ENCODE measurements around the gene USP32. TPM values are rescaled to one million over a fixed set of nuclear protein-coding genes. Genes with fewer than 3 reads are reported as not detected.
"Not testable (repeated sequence)": the region's sequence is repeated elsewhere in the genome, so short reads cannot be mapped to it uniquely, and the experiment has no call there.

Gene USP32
- total and polyA plus RNA-seq, 5 donors, result 13.3 to 43.2 (median 32.8) TPM

DNA sequence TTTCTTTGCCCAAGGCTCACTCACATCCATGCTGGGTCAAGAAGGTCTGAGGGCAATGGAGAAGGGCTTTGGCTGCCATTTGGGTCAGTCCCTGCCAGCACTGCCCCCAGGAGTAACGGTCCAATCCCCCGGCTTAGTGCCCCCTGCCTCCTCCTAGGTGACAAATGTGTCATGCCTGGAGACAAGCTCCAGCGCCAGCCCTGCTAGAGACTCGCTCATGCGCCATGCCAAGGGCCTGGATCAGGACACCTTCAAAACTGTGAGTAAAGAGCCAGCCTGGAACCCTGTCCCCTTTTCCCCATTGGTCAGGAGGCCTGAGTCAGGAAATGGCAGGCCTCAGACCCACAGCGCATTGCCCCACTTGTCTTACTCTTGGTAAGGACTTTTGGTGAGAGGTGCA, 33.7 kb upstream of the USP32 start:
- ATAC-seq (no peak), DNase-seq (no peak)
- Histone ChIP-seq H3K4me3 (ENCODE audit: low read length) (no peak overlapping the region), H3K9me3 (ENCODE audit: control insufficient read depth, low read length) (no peaks in the 10 kb centered on the region), H3K27me3 (ENCODE audit: control insufficient read depth, insufficient read depth) (no peaks in the 10 kb centered on the region), H3K4me1 (ENCODE audit: control insufficient read depth, insufficient read depth, low read length) (no peaks in the 10 kb centered on the region), H3K27ac (ENCODE audit: low read length) (no peak overlapping the region)
- intact Hi-C loops (cut with DNase I), result no loop called here
- 87% methylated on average over 6 of the region's 6 CpGs for WGBS

DNA sequence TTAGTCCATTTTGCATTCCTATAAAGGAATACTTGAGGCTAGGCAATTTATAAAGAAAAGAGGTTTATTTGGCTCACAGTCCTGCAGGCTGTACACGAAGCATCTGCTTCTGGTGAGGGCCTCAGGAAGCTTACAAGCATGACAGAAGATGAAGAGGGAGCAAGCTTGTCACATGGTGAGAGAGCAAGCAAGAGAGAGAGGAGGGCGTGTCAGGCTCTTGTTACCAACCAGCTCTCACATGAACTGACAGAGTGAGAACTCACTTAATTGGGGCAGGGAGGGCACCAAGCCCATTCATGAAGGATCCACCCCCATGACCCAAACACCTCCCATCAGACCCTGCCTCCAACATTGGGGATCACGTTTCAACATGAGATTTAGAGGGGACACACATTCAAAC, 31.9 kb upstream of the USP32 start:
- no peak for DNase-seq
- no peak for ATAC-seq
- intact Hi-C loops (cut with DNase I), result no loop called here
- WGBS, result 78% methylated on average over 3 of the region's 3 CpGs
- H3K9me3 ChIP-seq (ENCODE audit: control insufficient read depth, low read length), result no peaks in the 10 kb centered on the region
- no peaks in the 10 kb centered on the region for H3K4me1 ChIP-seq (ENCODE audit: control insufficient read depth, insufficient read depth, low read length)
- no peaks in the 10 kb centered on the region for H3K27me3 ChIP-seq (ENCODE audit: control insufficient read depth, insufficient read depth)
- no peak overlapping the region for H3K27ac ChIP-seq (ENCODE audit: low read length)
- H3K4me3 ChIP-seq (ENCODE audit: low read length), result no peak overlapping the region

DNA sequence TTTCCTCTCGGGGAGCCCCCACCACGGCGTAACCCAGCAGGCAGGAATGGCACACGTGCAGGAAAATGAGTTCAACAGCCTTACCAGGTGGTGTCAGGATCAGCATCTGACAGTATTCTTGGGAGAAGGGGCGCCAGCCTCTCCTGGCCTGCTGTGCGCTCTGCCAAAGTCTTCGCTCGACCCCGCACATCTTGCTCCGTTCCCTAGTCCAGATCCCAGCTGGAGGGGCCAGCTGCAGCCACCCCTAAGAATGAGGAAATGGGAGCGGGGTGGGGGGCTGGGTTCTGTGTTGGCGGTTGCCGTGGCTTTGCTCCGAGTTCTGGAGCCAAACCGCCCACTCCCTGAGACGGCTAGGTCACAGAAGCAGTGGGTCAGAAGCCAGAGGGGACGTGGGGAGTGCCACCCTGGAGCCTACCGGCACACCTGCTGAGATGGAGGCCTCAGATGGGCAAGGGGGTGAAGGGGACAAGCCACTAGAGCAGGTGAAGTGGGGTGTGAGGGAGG, 30.3 kb upstream of the USP32 start, which contains the start of gene CHCT1:
CHCT1 (plus strand) TSS at position 328 of the 504 bp plus-strand sequence; CDS start at position 432, 104 bp downstream.
- WGBS, result 63% methylated on average over 18 of the region's 18 CpGs
- H3K27ac ChIP-seq (ENCODE audit: low read length), result no peak within 1 kb of the TSS
- H3K27me3 ChIP-seq (ENCODE audit: control insufficient read depth, insufficient read depth), result no peaks in the 10 kb centered on the region
- peak within 1 kb of the TSS; percentile 31 for H3K4me3 ChIP-seq (ENCODE audit: low read length)
- ATAC-seq (no peak), DNase-seq (peak in 1 of 3 donors; percentile 64)
- no peaks in the 10 kb centered on the region for H3K4me1 ChIP-seq (ENCODE audit: control insufficient read depth, insufficient read depth, low read length)
- intact Hi-C loops (cut with DNase I), result no loop called here
- H3K9me3 ChIP-seq (ENCODE audit: control insufficient read depth, low read length), result no peaks in the 10 kb centered on the region

GRCh38 chr17:60421273-60422161, 29.6 kb upstream of the USP32 start:
- Histone ChIP-seq H3K4me1 (ENCODE audit: control insufficient read depth, insufficient read depth, low read length) (no peaks in the 10 kb centered on the region), H3K9me3 (ENCODE audit: control insufficient read depth, low read length) (no peaks in the 10 kb centered on the region), H3K27ac (ENCODE audit: low read length) (no peak overlapping the region), H3K4me3 (ENCODE audit: low read length) (peak overlapping the region; percentile 31), H3K27me3 (ENCODE audit: control insufficient read depth, insufficient read depth) (no peaks in the 10 kb centered on the region)
- intact Hi-C loops (cut with DNase I), result no loop called here
- ATAC-seq (peak; percentile 96 to 98), DNase-seq (peak; percentile 77 to 91 (median 87))
- WGBS, result 2% methylated on average over 66 of the region's 66 CpGs

DNA sequence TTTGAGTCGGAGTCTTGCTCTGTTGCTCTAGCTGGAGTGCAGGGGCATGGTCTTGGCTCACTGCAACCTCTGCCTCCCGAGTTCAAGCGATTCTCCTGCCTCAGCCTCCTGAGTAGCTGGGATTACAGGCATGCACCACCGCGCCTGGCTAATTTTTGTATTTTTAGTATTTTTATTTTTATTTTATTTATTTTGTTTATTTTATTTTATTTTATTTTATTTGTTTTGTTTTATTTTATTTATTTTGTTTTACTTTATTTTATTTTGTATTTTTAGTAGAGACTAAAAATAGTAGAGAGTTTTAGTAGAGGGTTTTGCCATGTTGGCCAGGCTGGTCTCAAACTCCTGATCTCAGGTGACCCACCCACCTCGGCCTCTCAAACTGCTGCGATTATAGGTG, 27.9 kb upstream of the USP32 start:
- intact Hi-C loops (cut with DNase I); H3K27ac ChIP-seq (ENCODE audit: low read length); H3K4me1 ChIP-seq (ENCODE audit: control insufficient read depth, insufficient read depth, low read length); ATAC-seq; H3K9me3 ChIP-seq (ENCODE audit: control insufficient read depth, low read length); H3K27me3 ChIP-seq (ENCODE audit: control insufficient read depth, insufficient read depth); DNase-seq; H3K4me3 ChIP-seq (ENCODE audit: low read length): not testable (repeated sequence)
- 96% methylated on average over 7 of the region's 7 CpGs for WGBS

- DNase-seq; H3K4me3 ChIP-seq (ENCODE audit: low read length): not testable (repeated sequence)
- WGBS, result 94% methylated on average over 4 of the region's 4 CpGs
Measured at GRCh38 chr17:60419003-60419402, 27.1 kb upstream of the USP32 start.

DNA sequence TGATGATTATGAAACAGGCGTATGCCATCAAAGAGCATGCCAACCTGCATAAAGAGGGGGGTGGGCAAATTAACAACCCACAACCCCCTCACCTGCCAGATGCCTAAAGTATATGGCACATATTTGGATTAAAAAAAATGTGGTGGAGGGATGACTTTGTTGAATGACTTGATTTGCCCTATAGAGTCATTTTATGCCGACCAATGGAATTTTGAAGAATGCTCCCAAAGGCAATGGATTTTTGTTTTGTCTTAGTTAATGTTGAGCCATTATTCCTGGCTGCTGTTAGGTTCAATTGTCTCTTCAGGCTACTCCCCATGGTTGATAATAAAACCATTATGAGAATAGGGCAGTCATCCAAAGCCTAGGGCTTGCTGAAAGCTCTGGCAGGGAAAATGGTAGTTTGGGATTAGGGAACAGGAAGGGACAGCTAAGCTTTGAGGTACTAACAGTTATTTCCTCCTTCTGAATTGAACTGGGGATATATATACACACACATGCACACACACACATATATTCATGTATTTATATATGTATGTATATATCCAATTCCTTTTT, 24.5 kb upstream of the USP32 start:
- no peak overlapping the region for H3K4me3 ChIP-seq (ENCODE audit: low read length)
- ATAC-seq (peak; percentile 26 to 55), DNase-seq (no peak)
- H3K4me1 ChIP-seq (ENCODE audit: control insufficient read depth, insufficient read depth, low read length), result peaks cover 2% of the 10 kb centered on the region
- no peaks in the 10 kb centered on the region for H3K27me3 ChIP-seq (ENCODE audit: control insufficient read depth, insufficient read depth)
- 63% methylated on average over 2 of the region's 2 CpGs for WGBS
- no peaks in the 10 kb centered on the region for H3K9me3 ChIP-seq (ENCODE audit: control insufficient read depth, low read length)
- no peak overlapping the region for H3K27ac ChIP-seq (ENCODE audit: low read length)
- intact Hi-C loops (cut with DNase I), result no loop called here

More at GRCh38 chr17:60419003-60419402, 27.1 kb upstream of the USP32 start:
- H3K27me3 ChIP-seq (ENCODE audit: control insufficient read depth, insufficient read depth); H3K9me3 ChIP-seq (ENCODE audit: control insufficient read depth, low read length); H3K27ac ChIP-seq (ENCODE audit: low read length); H3K4me1 ChIP-seq (ENCODE audit: control insufficient read depth, insufficient read depth, low read length); ATAC-seq; intact Hi-C loops (cut with DNase I): not testable (repeated sequence)

GRCh38 chr17:60415146-60415545, 23.2 kb upstream of the USP32 start:
- Histone ChIP-seq H3K27ac (ENCODE audit: low read length) (no peak overlapping the region), H3K4me1 (ENCODE audit: control insufficient read depth, insufficient read depth, low read length) (peaks cover 2% of the 10 kb centered on the region), H3K9me3 (ENCODE audit: control insufficient read depth, low read length) (no peaks in the 10 kb centered on the region), H3K4me3 (ENCODE audit: low read length) (no peak overlapping the region), H3K27me3 (ENCODE audit: control insufficient read depth, insufficient read depth) (no peaks in the 10 kb centered on the region)
- ATAC-seq (no peak), DNase-seq (no peak)
- 92% methylated on average over 1 of the region's 1 CpG for WGBS
- intact Hi-C loops (cut with DNase I), result no loop called here

- DNase-seq (no peak), ATAC-seq (no peak)
- intact Hi-C loops (cut with DNase I), result no loop called here
- Histone ChIP-seq H3K4me1 (ENCODE audit: control insufficient read depth, insufficient read depth, low read length) (peaks cover 2% of the 10 kb centered on the region), H3K27ac (ENCODE audit: low read length) (no peak overlapping the region), H3K27me3 (ENCODE audit: control insufficient read depth, insufficient read depth) (no peaks in the 10 kb centered on the region), H3K4me3 (ENCODE audit: low read length) (no peak overlapping the region), H3K9me3 (ENCODE audit: control insufficient read depth, low read length) (no peaks in the 10 kb centered on the region)
- WGBS, result 29% methylated on average over 3 of the region's 3 CpGs
Measured at GRCh38 chr17:60412701-60413100, 20.8 kb upstream of the USP32 start.

DNA sequence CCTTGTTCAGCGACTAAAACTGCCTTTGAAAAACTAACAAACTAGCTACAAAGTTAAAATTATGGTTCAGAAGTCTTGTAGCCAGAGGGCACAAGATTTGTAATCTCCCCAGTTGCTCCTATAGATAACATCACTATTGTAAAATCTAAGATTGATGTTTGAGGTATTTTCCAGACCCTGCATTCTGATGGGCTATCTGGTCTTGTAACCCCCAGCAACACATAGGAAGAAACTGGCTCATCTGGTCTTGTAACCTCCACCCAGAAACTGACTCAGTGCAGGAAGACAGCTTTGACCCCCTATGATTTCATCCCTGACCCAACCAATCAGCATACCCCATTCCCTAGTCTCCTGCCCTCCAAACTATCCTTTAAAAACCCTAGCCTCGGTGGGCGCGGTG, 18.1 kb upstream of the USP32 start:
- WGBS, result 96% methylated on average over 4 of the region's 4 CpGs
- DNase-seq (no peak), ATAC-seq (no peak)
- H3K27me3 ChIP-seq (ENCODE audit: control insufficient read depth, insufficient read depth), result no peaks in the 10 kb centered on the region
- no peak overlapping the region for H3K4me3 ChIP-seq (ENCODE audit: low read length)
- H3K9me3 ChIP-seq (ENCODE audit: control insufficient read depth, low read length), result no peaks in the 10 kb centered on the region
- no peaks in the 10 kb centered on the region for H3K4me1 ChIP-seq (ENCODE audit: control insufficient read depth, insufficient read depth, low read length)
- H3K27ac ChIP-seq (ENCODE audit: low read length), result no peak overlapping the region
- intact Hi-C loops (cut with DNase I), result no loop called here

GRCh38 chr17:60406887-60407286, 15.0 kb upstream of the USP32 start:
- no peaks in the 10 kb centered on the region for H3K9me3 ChIP-seq (ENCODE audit: control insufficient read depth, low read length)
- intact Hi-C loops (cut with DNase I), result no loop called here
- no peak overlapping the region for H3K27ac ChIP-seq (ENCODE audit: low read length)
- no peak overlapping the region for H3K4me3 ChIP-seq (ENCODE audit: low read length)
- DNase-seq (no peak), ATAC-seq (no peak)
- H3K4me1 ChIP-seq (ENCODE audit: control insufficient read depth, insufficient read depth, low read length), result no peaks in the 10 kb centered on the region
- 71% methylated on average over 3 of the region's 3 CpGs for WGBS
- H3K27me3 ChIP-seq (ENCODE audit: control insufficient read depth, insufficient read depth), result no peaks in the 10 kb centered on the region

All from right cardiac atrium (tissue), 5 donors.